Skin of body (tissue), 2 donors: Measurements from ENCODE around the gene COG2. TPM values are rescaled to one million over a fixed set of nuclear protein-coding genes. Genes with fewer than 3 reads are reported as not detected.

Experiments
- DNase-seq: peaks from one replicate; lab custom pipeline; 2025; lab: John Stamatoyannopoulos, UW
- total RNA-seq: library from RNA; depleted of rRNA; stranded (reverse); fragments of >200 nt; gene quantifications from one replicate; pipeline ENCODE4 v1.2.3, GENCODE V29; 2014

The COG2 gene
- total RNA-seq, 1 donor from 2014 or later, result 18.3 TPM

DNA sequence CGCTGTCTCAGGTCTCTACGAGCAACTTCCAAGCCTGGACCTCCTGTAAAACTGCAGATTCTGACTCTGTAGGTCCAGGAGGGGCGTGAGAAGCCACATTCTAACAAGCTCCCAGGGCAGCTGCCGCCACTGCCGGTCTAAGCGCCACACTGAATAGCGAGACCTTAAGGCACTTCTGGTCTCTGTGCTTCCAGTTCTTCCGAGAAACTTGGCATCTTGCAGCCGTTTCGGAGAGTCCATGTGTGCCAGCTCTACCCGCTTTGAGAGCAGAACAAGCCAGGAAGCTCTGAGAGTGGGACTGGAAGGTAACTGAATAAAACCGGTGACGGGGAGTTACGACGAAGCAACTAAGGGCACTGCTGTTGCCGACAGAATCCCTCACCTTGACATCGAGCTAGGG lies 59.2 kb downstream of the COG2 start:
- no peak for DNase-seq

DNA sequence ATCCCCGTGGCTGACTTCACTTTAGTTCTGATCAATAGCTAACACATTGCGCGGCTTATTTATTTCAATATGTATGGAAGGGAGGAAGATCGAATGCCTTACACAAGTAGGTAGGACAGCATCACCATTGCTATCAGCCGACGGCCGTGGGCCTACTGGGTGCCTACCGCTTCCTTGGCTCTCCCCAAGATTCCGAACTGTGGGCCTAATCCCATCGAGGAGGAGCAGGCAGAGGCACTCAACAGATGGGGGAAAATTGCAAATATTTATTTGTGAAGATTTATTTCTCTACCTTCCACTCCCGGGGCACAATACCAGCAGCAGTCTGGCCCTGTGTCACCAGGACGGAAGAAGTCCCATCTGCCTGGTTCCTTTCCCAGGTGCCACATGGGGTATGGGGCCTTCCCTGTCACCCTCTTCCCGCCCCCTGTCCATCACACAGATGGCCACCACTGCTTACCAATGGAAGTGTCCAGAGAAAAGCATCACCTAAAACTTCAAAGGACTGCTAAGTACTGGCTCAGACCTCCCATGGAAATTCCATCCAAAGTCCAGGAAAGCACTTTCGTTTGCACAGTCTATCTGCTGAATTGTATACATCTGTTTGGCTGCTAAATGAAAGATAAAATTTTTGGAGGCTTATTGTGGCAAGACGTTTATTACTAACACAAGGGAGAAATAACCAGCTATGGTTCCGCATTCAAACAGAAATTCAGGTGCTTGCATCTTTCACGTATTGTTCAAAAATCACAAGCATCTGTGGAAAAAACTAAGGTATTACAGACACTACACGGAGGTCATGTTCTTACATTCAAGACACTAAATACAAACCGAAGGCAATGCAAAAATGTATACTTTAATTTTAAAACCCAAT lies 59.9 kb downstream of the COG2 start:
- no peak for DNase-seq

DNA sequence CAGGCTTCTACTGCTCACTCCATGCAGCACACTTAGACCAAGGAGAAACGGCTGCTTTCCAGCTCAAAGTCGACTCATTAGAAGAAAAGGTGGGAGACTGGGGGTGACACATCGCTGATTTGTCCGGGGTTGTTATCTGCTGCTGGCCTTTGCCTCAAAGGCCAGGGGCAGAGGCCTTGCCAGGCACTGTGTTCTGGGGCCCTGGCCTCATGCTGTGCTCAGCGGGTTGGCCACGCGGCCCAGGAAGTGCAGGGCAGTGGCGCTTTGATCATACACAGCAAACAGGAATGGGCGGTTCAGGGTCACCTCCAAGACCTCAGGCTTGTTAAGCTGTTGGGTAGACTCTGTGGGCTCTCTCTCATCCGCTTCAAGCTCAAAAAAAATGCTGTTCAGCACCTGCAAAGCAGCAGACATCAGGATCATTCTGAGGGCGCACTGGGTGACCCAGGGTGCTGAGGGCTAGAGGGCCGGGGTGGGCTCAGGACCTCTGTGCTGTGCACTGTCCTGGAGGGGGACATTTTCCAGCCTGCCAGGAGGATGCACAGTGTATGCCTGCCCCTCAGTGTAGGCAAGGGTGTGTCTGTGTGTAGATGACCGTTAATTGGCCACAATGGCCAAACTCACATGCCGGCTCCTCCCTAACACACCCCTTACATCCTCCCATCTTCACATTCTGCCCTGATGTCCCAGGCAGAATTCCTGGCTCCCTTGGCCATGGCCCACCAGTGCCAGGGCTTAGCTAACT lies 60.8 kb downstream of the COG2 start:
- DNase-seq, result no peak

DNA sequence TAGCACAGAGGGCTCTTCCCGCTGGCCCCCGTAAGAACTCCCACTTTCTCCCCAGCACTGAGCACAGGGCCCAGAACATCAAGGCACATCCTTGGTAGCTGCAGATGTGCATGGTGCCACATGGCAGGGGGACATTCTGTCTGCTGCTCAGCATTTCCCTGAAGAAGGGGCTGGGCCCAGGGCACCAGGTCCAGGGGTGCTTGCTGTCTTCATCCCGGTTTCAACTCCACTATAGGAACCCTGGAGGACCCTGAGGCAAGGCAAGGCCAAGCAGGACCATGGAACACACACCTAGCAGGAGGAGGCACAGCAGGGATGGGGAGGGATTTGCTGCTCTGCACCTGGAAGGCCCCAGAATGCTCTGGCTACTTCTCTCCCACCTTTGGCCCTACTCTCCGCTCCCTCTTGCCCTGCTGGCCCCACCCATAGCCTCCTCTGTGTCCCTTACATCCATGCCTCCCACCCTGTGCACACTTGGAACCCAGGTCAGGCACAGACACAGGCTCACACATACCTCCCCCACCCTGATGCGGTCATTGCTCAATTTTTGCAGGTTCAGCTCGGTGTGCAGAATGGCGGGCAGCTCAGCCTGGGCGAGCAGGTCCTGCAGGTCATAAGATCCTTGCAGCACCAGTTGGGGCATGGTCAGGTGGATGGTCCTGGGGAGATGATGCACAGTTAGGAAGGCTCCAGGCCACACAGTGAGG lies 61.6 kb downstream of the COG2 start:
- no peak for DNase-seq

DNA sequence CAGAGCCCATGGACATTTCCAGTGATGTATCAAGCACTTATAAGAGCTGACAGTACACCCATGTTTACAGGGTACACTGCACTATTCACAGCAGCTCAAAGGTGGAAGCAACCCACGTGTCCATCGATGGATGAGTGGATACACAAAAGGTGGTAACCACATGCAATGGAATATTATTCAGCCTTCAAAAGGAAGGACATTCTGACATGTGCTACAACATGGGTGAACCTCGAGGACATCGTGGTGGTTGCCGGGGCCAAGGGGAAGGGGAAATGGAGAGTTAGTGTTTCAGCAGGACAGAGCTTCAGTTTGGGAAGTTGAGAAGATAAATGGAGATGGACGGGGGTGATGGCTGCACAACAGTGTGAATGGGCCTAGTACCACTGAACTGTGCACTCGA lies 62.5 kb downstream of the COG2 start:
- DNase-seq, result no peak

DNA sequence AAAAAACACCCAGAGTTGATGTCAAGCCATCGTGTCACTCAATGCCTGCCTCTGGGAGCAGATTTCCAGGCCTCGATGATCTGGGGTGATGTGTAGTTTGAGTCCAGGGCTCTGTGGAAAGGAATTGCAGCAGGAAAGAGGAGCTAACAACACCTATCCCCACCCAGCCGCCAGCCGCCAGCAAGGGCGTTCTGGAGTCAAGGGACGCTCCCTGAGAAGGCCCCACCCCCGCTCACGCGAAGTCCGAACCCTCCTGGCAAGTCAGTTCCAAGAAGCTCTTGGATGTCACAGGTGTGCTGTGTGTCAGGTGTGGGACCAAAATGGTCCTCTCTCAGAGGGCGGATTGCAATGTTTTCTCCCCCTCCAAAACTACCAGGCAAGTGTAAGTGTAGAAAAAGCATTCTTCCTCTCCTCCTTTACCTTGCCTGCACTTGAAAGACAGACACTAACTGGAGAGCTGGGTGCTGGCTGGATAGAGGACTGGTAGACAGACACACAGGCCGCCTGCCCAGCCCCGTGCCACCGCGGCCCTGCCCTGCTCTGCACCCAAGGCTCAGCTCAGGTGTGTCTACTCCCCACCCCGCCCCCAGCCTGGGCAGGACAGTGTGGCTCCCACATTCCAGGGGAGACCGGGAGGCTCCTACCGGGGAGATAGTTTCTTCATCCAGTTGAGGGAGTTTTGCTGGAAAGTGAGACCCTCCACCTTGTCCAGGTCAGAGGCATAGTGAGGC lies 63.2 kb downstream of the COG2 start:
- DNase-seq, result no peak

DNA sequence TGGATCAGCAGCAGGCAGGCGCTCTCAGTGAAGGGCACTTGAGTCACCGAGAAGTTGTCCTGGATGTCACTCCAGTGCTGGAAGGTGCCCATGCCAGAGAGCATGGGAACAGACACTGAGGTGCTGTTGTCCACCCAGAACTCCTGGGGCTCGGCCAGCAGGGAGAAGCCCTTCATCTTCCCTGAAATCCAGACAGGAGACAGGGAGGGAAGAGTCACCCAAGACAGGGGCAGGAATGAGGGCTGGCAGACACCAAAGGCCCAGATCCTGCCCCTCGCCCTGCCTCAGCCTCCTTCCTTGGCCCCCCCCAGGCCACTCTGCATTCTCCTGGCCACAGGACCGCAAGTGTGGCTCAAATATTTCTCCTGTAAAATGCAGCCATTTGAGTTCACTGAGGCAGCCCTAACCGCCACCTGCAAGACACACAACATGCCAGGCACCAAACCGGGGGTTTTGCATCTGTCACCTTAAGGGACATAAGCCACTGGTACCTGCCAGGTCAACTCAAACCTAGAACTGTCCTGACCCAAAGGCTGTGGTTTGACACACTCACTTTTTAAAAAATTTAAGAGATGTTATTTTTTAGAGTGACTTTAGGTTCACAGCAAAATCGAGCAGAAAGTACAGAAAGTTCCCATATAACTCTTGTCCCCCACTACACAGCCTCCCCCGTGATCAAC lies 63.9 kb downstream of the COG2 start:
- no peak for DNase-seq

DNA sequence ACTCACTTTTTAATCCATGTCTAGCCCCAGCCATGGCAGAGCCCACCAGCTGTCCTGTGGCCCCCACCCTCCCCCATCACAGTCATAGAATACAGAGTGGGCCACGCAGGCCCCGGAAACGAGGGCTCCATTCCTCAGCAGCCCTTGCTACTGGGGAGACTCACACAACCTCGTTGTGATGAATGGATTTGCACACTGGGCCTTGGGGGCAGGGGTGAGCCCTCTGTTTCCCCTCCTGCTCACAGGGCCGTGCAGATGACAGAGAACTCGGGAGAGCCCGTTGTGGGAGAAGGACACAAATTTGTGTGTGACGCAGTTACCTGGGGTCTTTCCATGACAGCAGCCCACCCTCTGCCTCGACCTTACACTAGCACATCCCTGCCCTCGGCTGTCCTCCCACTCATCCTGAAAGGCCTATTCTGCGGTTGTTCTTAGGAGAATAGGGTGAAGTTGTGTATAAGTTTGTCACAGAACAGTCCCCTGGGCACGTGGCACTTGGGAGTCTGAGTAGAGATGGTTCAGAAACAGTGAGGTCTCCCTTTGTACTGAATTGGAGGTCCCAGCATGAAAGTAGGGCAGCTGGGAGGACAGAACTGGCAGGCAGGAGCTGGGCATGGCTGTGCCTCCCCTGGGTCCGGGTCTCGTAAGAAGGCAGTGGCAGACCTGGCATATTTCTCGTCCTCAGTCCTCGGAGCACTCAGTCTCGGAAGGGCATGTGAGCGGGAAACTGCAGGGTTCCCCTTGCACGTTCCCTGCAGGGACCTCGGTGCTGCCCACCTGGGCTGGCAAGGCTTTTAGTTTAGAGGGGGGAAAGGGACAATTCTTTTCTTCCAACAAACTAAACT lies 64.8 kb downstream of the COG2 start:
- no peak for DNase-seq

DNA sequence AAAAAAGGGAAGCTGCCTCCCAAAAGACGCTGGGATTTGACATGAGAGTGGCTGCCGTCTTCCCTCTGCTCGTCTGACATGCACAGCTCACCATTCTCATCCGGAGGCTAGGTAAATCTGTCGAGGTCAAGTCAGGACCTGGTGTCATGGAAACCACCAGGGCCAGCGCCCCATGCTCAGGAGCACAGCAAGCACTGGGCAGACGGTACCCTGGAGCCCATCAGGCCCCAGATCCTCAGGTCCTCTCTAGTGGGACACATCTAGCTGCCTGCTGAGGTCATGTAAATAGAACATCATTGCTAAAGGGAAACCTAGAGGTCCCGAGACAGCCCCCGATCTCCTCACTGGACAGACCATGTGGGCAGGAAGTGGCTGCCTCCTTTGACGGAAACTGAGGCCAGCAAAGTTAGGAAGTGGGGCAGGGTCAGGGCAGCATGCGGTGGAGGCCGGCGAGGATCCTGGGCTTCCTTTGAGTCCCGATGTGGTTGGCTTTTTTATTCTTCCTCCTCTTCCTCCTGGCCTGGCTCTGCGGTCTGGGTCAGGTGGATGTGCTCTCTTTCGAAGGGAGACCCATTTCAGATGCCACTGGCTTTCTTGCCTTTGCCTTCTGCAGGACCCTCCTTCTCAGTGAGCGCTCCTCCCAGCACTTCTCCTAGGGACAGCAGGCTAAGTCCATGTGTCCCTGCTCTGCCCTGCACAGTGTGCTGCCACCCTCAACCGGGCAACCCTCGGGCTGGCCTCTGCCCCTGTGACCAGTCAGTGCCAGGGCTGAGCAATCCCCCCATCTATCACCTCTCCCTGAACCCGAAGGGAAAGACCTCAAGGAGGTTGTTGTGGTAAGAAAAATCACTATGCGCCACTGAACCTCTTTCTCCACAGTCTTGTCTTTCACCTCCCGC lies 65.7 kb downstream of the COG2 start:
- no peak for DNase-seq

DNA sequence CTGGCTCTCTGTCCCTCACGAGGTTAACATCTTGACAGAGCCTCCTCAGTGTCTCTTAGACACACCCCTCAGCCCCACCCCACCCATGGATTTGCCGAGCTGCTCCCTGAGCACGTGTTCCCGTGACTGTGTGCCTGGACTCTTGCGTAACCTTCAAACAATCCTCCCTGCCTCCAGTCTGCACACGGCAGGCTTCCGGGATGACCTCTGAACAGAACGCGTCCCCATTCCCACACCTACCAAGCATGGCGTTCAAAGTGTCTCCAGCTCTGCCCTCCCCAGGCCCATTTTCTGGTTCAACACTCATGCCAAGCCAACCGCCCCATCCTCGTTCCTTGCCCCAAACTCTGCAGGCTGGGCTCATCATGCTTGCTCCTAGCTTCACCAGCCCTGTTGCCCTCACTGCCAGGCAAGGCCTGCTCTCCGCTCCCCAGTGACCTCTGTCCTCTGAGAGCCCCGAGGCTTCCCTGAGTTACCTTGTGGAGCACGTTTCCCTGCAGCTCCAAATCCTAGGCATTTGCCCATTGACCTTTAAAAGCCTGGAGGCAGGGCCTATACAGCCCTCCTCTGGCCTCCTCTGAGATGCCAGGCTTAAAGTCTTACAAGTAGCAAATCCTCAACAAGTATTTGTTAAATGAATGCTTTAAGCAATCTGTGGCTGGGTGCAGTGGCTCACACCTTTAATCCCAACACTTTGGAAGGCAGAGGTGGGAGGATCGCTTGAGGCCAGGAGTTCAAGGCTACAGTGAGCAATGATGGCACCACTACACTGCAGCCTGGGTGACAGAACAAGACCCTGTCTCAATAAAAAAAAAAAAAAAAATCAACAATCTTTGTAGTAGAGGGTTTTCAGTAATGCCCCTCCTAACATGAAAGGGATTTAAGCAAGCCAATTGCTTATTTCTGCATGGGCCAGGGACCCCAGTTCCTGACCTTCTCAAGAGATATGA lies 66.6 kb downstream of the COG2 start:
- DNase-seq, result no peak

DNA sequence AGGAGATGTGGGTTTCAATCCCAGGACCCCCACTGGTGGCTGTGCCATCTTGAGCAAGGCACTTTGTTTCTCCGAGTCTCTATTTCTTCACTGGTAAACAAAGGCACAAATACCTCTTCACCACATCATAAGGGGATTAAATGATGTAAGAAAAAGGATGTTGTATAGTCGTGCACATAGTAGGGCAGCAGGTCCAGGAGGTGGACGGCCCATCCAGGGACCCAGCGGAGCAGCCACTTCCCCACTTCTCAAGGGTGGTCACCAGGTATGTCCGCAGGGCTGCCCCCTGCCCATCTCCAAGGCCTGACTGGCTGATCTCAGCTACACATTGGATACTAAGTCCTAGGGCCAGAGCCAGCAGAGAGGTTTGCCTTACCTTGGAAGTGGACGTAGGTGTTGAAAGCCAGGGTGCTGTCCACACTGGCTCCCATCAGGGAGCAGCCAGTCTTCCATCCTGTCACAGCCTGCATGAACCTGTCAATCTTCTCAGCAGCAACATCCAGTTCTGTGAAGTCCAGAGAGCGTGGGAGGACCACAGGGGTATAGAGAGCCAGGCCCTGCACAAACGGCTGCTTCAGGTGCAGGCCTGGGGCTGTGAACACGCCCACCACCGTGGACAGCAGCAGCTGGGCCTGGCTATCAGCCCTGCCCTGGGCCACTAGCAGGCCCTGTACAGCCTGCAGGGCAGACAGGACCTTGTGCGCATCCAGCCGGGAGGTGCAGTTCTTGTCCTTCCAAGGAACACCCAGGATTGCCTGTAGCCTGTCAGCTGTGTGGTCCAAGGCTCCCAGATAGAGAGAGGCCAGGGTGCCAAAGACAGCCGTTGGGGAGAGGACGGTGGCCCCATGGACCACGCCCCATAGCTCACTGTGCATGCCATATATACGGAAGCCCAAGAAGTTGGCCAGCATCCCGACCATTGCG lies 67.6 kb downstream of the COG2 start:
- DNase-seq, result no peak

DNA sequence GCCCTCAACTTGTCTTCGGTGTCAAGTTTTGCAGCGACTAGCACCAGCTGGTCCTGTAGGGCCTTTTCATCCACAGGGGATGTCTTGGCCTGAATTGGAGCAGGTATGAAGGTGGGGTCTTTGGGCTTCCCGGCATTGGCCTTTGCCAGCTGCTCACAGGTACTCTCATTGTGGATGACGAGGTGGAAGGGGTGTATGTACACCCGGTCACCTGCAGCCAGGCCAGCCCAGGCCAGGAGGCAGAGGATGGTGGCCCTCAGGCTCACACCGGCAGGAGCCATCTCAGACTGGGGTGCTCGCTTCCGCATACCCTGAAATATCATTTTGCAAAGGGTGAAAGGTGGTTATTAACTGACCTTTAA lies 68.2 kb downstream of the COG2 start:
- no peak for DNase-seq

DNA sequence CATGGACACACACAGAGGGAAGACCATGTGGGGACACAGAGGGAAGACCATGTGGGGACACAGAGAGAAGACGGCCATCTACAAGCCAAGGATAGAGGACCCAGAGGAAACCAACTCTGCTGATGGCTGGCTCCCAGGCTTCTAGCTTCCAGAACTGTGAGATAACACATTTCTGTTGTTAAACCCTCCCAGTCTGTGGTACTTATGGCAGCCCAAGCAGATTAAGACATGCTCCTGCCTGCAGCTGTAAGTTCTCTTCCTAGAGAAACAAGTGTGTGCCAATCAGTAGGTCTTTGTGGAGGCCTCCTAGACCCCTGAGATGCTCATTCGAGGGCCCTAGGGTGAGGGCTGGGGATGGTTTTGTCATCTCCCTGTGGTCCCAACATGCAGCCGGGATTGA lies 69.0 kb downstream of the COG2 start:
- no peak for DNase-seq

DNA sequence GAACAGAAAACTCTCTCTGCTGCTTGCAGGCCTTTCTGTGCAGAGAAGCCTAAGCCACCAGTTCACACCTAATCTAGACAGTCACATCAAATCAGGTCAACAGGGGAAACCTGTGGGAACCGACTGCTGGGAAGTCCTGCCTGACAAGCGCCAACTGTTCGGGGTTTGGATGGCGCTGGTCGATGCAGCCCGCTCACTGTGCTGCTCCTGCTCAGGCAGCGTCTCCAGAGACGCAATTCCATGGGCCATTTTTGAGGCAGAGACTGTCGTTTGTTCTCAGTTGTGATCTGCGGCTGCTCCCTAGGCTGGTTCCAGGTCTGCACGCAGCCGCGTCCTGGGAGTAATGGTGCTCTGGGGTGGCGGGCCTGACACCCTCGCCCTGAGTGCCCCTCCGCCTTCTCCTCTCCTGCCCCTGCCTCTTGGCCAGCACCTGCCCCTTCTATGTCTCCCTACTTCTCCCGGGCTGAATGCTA lies 70.2 kb downstream of the COG2 start:
- no peak for DNase-seq

DNA sequence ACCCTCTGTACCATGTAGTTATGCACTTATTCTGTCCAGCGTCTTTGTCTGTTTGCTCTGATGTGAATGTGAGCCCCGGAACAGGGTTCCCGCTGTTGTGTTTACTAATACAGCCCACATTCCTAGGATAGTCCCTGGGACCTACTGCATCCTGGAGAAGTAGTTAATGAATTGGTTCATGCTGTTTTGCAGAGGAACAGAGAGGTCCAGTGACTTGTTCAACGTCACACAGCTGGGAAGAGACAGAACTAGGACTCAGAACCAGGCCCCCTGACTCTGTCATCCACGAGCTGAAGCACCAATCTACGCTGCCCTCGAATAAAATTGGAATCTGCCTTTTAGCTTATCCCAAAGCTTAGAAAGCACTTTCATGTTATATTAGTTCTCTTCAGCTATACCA lies 70.9 kb downstream of the COG2 start:
- DNase-seq, result no peak

DNA sequence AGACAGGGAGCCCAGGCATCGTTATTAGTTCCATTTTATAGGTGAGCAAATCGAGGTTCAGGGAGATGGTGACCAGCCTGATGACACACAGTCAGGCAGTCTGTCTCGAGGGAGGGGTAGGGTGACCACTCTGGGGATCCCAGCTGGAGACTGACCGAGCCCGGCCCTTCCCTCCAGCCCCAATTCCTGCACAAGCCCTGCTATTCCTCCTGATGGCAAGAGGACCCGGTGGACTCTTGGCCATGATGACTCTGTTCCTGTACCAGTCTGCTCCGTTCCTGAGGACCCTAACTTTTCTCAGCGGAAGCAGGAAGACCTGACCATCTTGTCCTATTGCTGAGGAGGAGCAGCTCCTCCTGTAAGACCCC lies 71.2 kb downstream of the COG2 start:
- DNase-seq, result no peak
